Middle frontal gyrus (tissue), 1 donor: ENCODE results near the gene CDK13.
"Not testable (repeated sequence)": the region's sequence is repeated elsewhere in the genome, so short reads cannot be mapped to it uniquely, and the experiment has no call there.

ENCODE experiments used
- DNase-seq: peaks from one replicate; pipeline ENCODE4 v3.0.0-alpha.2; 2015; ENCODE audit warnings: low spot score; ENCODE audit errors: extremely low spot score

Gene CDK13

DNA sequence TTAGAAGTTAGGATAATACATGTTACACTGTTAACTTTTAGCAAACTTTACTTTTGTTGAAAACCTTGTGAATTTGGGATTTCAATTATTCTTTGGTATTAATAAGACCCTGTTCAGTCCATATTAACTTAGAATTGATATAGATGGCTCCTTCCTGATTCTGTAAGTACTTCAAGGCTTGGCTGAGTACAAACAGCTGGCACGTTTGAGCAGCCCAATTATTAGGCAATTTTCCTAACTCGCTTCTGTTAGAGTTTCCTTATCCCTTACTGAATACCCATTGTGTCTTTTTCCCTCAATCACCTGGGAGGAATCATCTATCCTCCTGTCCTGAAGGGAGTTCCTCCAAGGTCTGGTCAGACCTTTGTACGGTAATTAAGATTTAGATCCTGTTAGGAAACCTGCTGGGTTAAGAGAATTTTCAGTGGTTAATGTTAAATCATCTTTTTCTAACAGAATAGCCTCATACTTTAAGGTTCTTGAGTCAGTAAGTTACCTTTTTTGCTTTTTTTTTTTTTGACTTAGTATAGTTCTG, 195.6 kb downstream of the CDK13 start:
- DNase-seq: not testable (repeated sequence)

GRCh38 chr7:40147371-40148246, 197.6 kb downstream of the CDK13 start:
- no peak for DNase-seq

DNA sequence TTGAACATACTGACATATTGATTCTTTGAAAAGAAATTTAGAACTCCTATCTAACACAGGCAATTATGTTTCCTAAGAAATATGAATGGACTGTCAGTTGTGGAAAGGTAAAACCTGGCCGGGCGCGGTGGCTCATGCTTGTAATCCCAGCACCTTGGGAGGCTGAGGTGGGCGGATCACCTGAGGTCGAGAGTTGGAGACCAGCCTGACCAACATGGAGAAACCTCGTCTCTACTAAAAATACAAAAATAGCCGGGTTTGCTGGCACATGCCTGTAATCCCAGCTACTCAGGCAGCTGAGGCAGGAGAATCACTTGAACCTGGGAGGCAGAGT, 198.2 kb downstream of the CDK13 start:
- not testable (repeated sequence) for DNase-seq

GRCh38 chr7:40148671-40149070, 198.6 kb downstream of the CDK13 start:
- DNase-seq: no peak
